Measurements from ENCODE around the gene ORC6.

The ORC6 gene

GRCh38 chr16:46733319-46733830, 43.9 kb downstream of the ORC6 start:
- no peak for DNase-seq

GRCh38 chr16:46736695-46737094, 47.2 kb downstream of the ORC6 start:
- DNase-seq: no peak

GRCh38 chr16:46737621-46738214, 48.3 kb downstream of the ORC6 start:
- no peak for DNase-seq

GRCh38 chr16:46739934-46740333, 50.5 kb downstream of the ORC6 start:
- DNase-seq: no peak

- DNase-seq: no peak
Observed at GRCh38 chr16:46743232-46743719, 53.8 kb downstream of the ORC6 start.

GRCh38 chr16:46745617-46746016, 56.2 kb downstream of the ORC6 start:
- DNase-seq: no peak

- DNase-seq: no peak
Observed at GRCh38 chr16:46746821-46747776, 57.6 kb downstream of the ORC6 start.

Measured in NCI-H1105 (cell line).